Endothelial cell of umbilical vein (primary cell): Measurements from ENCODE around the gene GALNT14. TPM values are rescaled to one million over a fixed set of nuclear protein-coding genes. Genes with fewer than 3 reads are reported as not detected.

Experiments used
- BruUV-seq: library from RNA; stranded (reverse); fragments of 400-500 nt; replicated peaks from 2 replicates; lab custom pipeline; 2021; lab: Mats Ljungman, UMichigan
- CTCF ChIA-PET: fragments of 300-600, 350-600 bp; sonication (Branson Sonifier 250); formaldehyde crosslinking; loops from one replicate; lab custom pipeline; 2021; ENCODE audit warnings: antibody characterized with exemption, inconsistent platforms; lab: Charles Lee
- POLR2A ChIA-PET: fragments of 300-600, 350-600 bp; sonication (Branson Sonifier 250); formaldehyde crosslinking; loops from one replicate; lab custom pipeline; 2021; ENCODE audit warnings: antibody characterized with exemption, inconsistent platforms; lab: Charles Lee
- DNase-seq: peaks from one replicate; pipeline ENCODE4 v3.0.0-alpha.2; 2011; ENCODE audit warnings: low read depth, low spot score
- FAIRE-seq: peaks from 2 replicates; lab custom pipeline; 2011; peaks lifted over from hg19 to GRCh38; lab: Jason Lieb, UNC
- H2AFZ ChIP-seq: 2 replicates; pipeline ENCODE4 v1.6.0; 2012; ENCODE audit warnings: low read depth, low read length, control low read depth, inconsistent platforms
- H3K27ac ChIP-seq: 2 replicates; pipeline ENCODE4 v1.5.1; 2011; ENCODE audit warnings: low read depth, mild to moderate bottlenecking, control low read depth, low read length, moderate library complexity; ENCODE audit not compliant: insufficient read depth
- H3K27me3 ChIP-seq, 2 experiments: 2 replicates each; pipeline versions ENCODE4 v1.6.0 to v1.6.1; 2011; ENCODE audit warnings: low read length in 2 of 2, mixed read lengths in 1 of 2; ENCODE audit not compliant: control insufficient read depth in 2 of 2, insufficient read depth in 2 of 2
- H3K36me3 ChIP-seq, 2 experiments: 2 replicates in 1 of 2; 3 replicates in 1 of 2; pipeline ENCODE4 v1.5.1; 2011; ENCODE audit warnings: low read length in 2 of 2, mild to moderate bottlenecking in 1 of 2, moderate library complexity in 1 of 2; ENCODE audit not compliant: control insufficient read depth in 2 of 2, insufficient read depth in 2 of 2; ENCODE audit errors: extremely low read depth in 1 of 2
- H3K4me1 ChIP-seq: 3 replicates; pipeline ENCODE4 v1.5.1; 2011; ENCODE audit warnings: mild to moderate bottlenecking, low read length; ENCODE audit not compliant: control insufficient read depth, insufficient read depth; ENCODE audit errors: extremely low read depth
- H3K4me2 ChIP-seq: 2 replicates; pipeline ENCODE4 v1.6.1; 2011; ENCODE audit warnings: low read length, control low read depth, mixed read lengths; ENCODE audit not compliant: insufficient read depth
- H3K4me3 ChIP-seq, 3 experiments: fragments of 200-600 bp in 1 of 3; sonication (generic), shearing (Covaris generic) in 1 of 3; replicated peaks in 1 of 3; 2 replicates each; pipeline ENCODE4 v1.5.1; 2011 to 2016; ENCODE audit warnings: control low read depth in 3 of 3, low read length in 3 of 3, mild to moderate bottlenecking in 2 of 3, inconsistent platforms in 1 of 3, low read depth in 1 of 3, moderate library complexity in 1 of 3; ENCODE audit not compliant: insufficient read depth in 1 of 3
- H3K79me2 ChIP-seq: 2 replicates; pipeline ENCODE4 v1.6.0; 2012; ENCODE audit warnings: low read length, inconsistent platforms; ENCODE audit not compliant: control insufficient read depth, insufficient read depth
- H3K9ac ChIP-seq: replicated peaks from 2 replicates; pipeline ENCODE3; 2011; ENCODE audit warnings: low read length, control low read depth; ENCODE audit not compliant: insufficient read depth; ENCODE audit errors: extremely low read depth
- H3K9me1 ChIP-seq: replicated peaks from 3 replicates; pipeline ENCODE4 v1.6.0; 2011; ENCODE audit warnings: mild to moderate bottlenecking, low read length; ENCODE audit not compliant: control insufficient read depth, insufficient read depth; ENCODE audit errors: extremely low read depth
- H3K9me3 ChIP-seq: replicated peaks from 2 replicates; pipeline ENCODE4 v1.5.1; 2012; ENCODE audit warnings: low read length, inconsistent platforms; ENCODE audit not compliant: control insufficient read depth, insufficient read depth
- H4K20me1 ChIP-seq: replicated peaks from 2 replicates; pipeline ENCODE3; 2011; ENCODE audit warnings: mild to moderate bottlenecking, low read length; ENCODE audit not compliant: control insufficient read depth, insufficient read depth; ENCODE audit errors: extremely low read depth
- EZH2 ChIP-seq: IDR thresholded peaks from 2 replicates; pipeline ENCODE4 v1.6.1; 2012; ENCODE audit warnings: borderline replicate concordance, low read depth, mild to moderate bottlenecking, moderate library complexity, low read length, inconsistent platforms; ENCODE audit not compliant: severe bottlenecking
- FOS ChIP-seq: IDR thresholded peaks from 2 replicates; pipeline ENCODE4 v1.6.1; 2011; ENCODE audit warnings: mild to moderate bottlenecking, low read length, moderate library complexity, borderline replicate concordance; ENCODE audit not compliant: insufficient read depth
- JUN ChIP-seq: IDR thresholded peaks from 2 replicates; pipeline ENCODE4 v1.6.1; 2011; ENCODE audit warnings: borderline replicate concordance, low read depth; ENCODE audit not compliant: insufficient read length, insufficient read depth
- MYC ChIP-seq: IDR thresholded peaks from one replicate; pipeline ENCODE4 v1.6.1; 2011; ENCODE audit warnings: mild to moderate bottlenecking, low read depth, low read length
- POLR2A ChIP-seq: IDR thresholded peaks from 2 replicates; pipeline ENCODE4 v1.6.1; 2012; ENCODE audit warnings: low read depth, mild to moderate bottlenecking, control low read depth, low read length
- dilution Hi-C: fragments of 300-500 bp; cut with MboI; formaldehyde crosslinking; loops from one replicate; pipeline ENCODE4 v1.15.0; 2019; ENCODE audit warnings: low sequenced_read_pairs; ENCODE audit not compliant: extremely low pct_ligation_motif_present
- intact Hi-C: fragments of 100-400 bp; cut with micrococcal nuclease; formaldehyde crosslinking; loops from one replicate; pipeline ENCODE4 v1.10.0; 2022
- polyA plus RNA-seq, 4 experiments: library from polyadenylated mRNA; depleted of rRNA in 3 of 4; stranded (reverse) in 3 of 4; unstranded in 1 of 4; fragments of >200 nt; gene quantifications; 2 replicates each; pipeline versions ENCODE4 v1.2.1 to v1.2.3, GENCODE V29; 2011 to 2012; ENCODE audit warnings: missing spikeins in 1 of 4
- total RNA-seq: library from RNA; stranded (reverse); gene quantifications from 2 replicates; pipeline ENCODE4 v1.2.3, GENCODE V29; 2021
- TF ChIP-seq, protein P1 (sequence below), 2 donors: IDR thresholded peaks; 1 replicate in 1 of 2; 2 replicates in 1 of 2; pipeline ENCODE4 v1.5.1; 2011; ENCODE audit warnings: low read length in 2 of 2, mild to moderate bottlenecking in 2 of 2, moderate library complexity in 2 of 2, control low read depth in 1 of 2, inconsistent platforms in 1 of 2, low read depth in 1 of 2; ENCODE audit not compliant: insufficient read depth in 1 of 2; ENCODE audit errors: extremely low read depth in 1 of 2

GALNT14 gene
- total and polyA plus RNA-seq, 2 donors (not counting 3 experiments of a cell fraction or from before 2014, with no cell fraction given), result 0.04 to 0.40 TPM

DNA sequence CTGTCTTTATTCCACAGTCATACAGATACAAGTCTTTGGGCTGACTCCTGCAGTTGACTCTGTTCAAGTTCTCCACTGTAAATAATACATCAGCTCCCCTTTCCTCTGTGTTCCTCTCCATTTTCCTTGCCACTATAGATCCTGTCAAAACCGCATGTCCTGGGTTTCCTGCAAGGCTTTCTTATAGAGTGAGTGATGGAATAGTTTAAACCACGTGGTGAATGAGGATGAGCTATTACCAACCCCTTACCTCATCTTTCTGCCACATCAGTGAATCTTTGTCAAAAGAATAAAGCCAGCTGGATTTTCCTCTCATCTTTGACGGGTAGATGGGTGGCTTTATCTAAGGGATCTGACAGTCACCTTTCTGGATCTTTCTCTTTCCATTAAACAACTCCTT, 3.9 kb upstream of the GALNT14 start:
- BruUV-seq, result no TSS peak
- dilution Hi-C loops, result no loop called here
- no peaks in the 10 kb centered on the region for H3K4me1 ChIP-seq
- intact Hi-C loops, result no loop called here
- no peak overlapping the region for H2AFZ ChIP-seq
- H3K4me3 ChIP-seq, result no peak overlapping the region
- no peak overlapping the region for H3K4me2 ChIP-seq
- ChIA-PET POLR2A (no interaction called here), CTCF (no interaction called here)
- H3K9me3 ChIP-seq, result no peaks in the 10 kb centered on the region
- H3K9me1 ChIP-seq, result no peaks in the 10 kb centered on the region
- no peak for TF ChIP-seq EZH2
- no peak for TF ChIP-seq FOS
- TF ChIP-seq MYC, result no peak
- no peak for TF ChIP-seq POLR2A
- TF ChIP-seq, protein P1, sequence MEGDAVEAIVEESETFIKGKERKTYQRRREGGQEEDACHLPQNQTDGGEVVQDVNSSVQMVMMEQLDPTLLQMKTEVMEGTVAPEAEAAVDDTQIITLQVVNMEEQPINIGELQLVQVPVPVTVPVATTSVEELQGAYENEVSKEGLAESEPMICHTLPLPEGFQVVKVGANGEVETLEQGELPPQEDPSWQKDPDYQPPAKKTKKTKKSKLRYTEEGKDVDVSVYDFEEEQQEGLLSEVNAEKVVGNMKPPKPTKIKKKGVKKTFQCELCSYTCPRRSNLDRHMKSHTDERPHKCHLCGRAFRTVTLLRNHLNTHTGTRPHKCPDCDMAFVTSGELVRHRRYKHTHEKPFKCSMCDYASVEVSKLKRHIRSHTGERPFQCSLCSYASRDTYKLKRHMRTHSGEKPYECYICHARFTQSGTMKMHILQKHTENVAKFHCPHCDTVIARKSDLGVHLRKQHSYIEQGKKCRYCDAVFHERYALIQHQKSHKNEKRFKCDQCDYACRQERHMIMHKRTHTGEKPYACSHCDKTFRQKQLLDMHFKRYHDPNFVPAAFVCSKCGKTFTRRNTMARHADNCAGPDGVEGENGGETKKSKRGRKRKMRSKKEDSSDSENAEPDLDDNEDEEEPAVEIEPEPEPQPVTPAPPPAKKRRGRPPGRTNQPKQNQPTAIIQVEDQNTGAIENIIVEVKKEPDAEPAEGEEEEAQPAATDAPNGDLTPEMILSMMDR (IDR thresholded peaks at IDR 0.05; ENCODE audit: extremely low read depth in 1 of 2, insufficient read depth in 1 of 2, low read depth in 1 of 2, low read length in 2 of 2), result no peak
- TF ChIP-seq JUN, result no peak
- no peak overlapping the region for H3K9ac ChIP-seq
- H3K27ac ChIP-seq, result no peak overlapping the region
- DNase-seq (no peak), FAIRE-seq (no peak)
- H3K27me3 ChIP-seq, result peaks cover 17 to 23% of the 10 kb centered on the region in 2 experiments
- H4K20me1 ChIP-seq, result no peaks in the 10 kb centered on the region
- H3K79me2 ChIP-seq, result no peaks in the 10 kb centered on the region
- no peaks in the 10 kb centered on the region for H3K36me3 ChIP-seq
